GM12872 (cell line): ENCODE measurements around the gene CHD3.
A peak's percentile ranks its signal among the peaks of the same experiment; 100 is the strongest.

Experiments used
- CTCF ChIP-seq: IDR thresholded peaks from 3 replicates; pipeline ENCODE4 v1.5.1; 2011; ENCODE audit warnings: low read depth, mild to moderate bottlenecking, low read length, moderate library complexity; ENCODE audit not compliant: insufficient read depth

Gene CHD3

GRCh38 chr17:7888184-7888920 is at the start of gene CHD3:
Gene CHD3, plus strand, starts transcription at chr17:7888789. Its CDS starts 212 bp downstream, at chr17:7889001.
- TF ChIP-seq CTCF: no peak

GRCh38 chr17:7839190-7839875 is 49.3 kb upstream of the CHD3 start:
- TF ChIP-seq CTCF: no peak

GRCh38 chr17:7839876-7840261 is 48.7 kb upstream of the CHD3 start:
- no peak for TF ChIP-seq CTCF

GRCh38 chr17:7840441-7840840 is 48.1 kb upstream of the CHD3 start:
- no peak for TF ChIP-seq CTCF

GRCh38 chr17:7840875-7841274 is 47.7 kb upstream of the CHD3 start:
- TF ChIP-seq CTCF: no peak

- TF ChIP-seq CTCF: 0 out of 3 replicates have a peak, but pooled peaks have one; percentile 3
Measured at GRCh38 chr17:7841396-7841914, 47.1 kb upstream of the CHD3 start.

- no peak for TF ChIP-seq CTCF
Measured at GRCh38 chr17:7841915-7842379, 46.6 kb upstream of the CHD3 start.
